Fibroblast of upper back skin (primary cell): Measurements from ENCODE around the gene CRACR2A.

ENCODE experiments used
- DNase-seq: peaks from one replicate; pipeline ENCODE4 v3.0.0-alpha.2; 2013

Gene CRACR2A

DNA sequence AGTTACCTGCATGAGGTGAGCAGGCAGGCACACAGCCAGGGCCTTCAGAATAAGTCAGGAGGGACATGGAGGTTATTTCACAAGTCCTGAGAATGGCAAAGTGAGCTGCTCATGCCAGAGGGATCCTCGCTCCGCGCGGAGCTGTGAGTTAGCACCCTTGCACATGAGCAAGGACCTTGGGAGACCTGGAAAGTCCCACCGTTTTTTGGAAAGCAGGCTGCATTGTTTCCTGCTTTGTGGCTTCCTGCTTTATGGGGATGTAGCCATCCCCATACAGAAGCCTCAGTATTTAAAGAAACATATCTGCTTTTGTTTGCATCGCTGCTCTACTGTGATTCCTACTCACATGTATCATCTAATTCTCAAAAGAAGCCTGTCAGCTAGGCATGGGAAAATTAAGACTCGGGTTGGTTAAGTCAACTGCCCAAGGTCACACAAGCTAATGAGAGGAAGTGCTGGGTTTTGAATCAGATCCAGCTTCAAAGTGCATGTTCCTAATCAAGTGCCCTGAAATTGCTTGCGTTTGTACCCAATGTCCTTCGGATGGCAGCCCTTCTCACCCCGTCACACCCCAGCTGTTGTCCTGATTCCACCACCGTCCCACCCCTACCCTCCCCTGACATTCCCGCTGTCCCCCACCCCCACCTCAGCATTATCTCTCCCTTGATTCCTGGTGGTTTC, 106.2 kb downstream of the CRACR2A start:
- no peak for DNase-seq

GRCh38 chr12:3645091-3645490, 107.8 kb downstream of the CRACR2A start:
- no peak for DNase-seq

- DNase-seq = no peak
Observed at GRCh38 chr12:3644104-3644503, 108.8 kb downstream of the CRACR2A start.

DNA sequence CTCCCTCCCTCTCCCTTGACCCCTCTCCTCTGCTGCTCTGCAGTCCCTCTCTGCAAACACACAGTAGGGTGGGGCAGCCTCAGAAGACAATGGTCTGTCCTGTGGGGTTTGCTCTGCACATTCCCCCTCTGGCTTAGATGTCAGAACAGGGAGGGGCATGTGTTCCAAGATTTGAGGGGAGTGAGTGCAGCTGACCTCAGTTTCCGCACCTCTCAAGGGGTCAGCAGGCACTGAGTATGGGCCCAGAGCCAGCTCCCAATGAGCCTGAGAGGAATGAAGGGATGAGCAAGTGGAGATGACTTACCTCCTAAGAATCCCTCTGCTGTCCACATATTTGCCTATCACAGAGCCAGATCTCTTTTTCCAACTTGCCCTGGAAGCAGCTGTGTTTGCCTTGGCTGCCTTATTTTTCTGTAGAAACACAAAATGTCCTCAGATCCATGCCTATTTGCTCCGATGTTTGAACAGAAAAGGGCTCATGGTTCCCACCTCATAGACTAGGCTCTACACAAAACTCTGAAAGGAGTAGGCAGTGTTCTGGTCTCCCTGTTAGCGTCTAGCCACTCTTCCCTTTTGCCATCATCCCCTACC, 111.4 kb downstream of the CRACR2A start:
- DNase-seq = peak; percentile 79

DNA sequence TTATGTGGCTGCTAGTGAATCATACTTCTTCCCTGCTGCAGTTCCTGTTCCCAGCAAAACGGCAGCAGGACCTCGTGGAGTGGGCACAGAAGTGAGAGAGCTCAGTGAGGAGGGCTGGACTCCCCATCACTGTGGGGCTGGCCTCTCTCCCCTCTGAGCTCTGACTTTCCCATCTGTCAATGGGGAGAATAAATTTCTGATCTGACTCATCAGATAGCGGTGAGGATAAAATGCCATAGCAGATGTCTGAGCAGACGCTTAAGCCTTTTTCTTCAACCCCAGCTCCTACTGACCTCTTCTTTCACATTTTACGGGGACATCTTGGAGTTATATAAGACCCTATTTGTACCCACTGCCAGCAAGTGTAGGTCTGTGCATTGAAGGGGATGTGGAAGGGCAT, 116.6 kb downstream of the CRACR2A start:
- DNase-seq = peak; percentile 5

GRCh38 chr12:3634348-3634747, 118.6 kb downstream of the CRACR2A start:
- no peak for DNase-seq

GRCh38 chr12:3633396-3633795, 119.5 kb downstream of the CRACR2A start:
- DNase-seq = no peak

DNA sequence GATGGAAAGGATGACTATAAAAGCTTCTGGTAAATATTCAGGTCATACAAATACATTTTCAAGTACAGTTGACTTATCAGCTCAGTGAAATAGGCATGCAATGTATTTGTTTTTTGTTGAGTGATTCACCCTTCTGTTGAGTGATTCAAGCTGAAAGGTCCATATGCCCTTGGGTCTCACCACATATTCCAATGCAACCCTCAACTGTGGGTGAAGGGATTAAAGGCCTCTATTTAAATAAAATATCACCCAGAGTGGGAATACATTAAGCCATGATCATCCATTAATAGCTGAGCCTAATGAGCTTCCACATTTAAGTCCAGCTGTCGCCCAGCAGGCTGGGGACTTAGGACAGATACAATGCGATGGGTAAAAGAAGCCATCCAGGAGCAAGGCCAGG, 120.2 kb downstream of the CRACR2A start:
- DNase-seq = peak; percentile 27

DNA sequence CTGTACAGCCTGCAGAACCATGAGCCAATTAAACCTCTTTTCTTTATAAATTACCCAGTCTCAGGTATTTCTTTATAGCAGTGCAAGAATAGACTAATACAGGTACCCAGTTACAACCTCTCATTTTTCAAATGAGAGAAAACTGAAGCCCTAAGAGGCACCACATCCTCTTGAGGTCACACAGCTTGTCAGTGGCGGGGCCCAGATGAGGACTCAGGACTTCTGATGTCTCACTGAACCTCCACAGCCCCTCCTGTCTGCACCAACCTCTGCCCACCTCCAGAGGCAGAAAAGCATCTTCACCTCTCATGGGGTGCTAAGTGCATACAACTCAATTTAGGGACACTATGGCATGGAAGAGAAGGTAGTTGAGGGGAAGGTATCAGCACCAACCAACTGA, 120.7 kb downstream of the CRACR2A start:
- no peak for DNase-seq

- DNase-seq = no peak
Observed at GRCh38 chr12:3631759-3632158, 121.2 kb downstream of the CRACR2A start.

- DNase-seq = no peak
Observed at GRCh38 chr12:3631272-3631637, 121.7 kb downstream of the CRACR2A start.

DNA sequence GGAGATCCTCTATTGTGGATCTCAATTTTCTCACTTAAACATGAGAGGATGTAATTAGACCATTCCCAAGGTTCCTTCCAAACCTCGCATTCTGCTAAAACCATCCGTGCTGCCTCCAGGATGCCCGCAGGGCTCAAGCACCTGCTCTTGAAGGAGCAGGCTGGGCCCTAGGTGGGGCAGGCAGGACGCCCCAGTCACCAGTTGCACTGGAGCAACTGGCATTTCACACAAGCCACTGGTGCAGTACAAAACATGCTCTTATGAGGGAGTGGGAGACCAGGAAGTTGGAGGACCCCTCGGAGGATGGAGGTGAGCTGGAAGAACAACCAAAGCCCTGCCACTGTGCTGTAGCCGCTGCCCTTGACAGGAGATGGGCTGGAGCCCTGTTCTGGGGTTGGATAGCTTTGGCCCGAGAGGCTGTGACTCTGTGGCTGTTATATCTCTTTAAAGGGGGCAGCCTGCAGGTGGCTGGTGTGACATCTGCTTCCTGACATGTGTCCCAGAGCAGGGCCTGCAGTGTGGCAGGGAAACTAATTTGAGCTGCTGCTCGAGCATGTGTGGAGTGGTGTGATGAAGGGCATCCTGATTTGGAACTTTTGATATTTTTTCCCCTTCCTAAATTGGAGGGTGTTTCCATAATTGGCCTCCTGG, 122.2 kb downstream of the CRACR2A start:
- no peak for DNase-seq

DNA sequence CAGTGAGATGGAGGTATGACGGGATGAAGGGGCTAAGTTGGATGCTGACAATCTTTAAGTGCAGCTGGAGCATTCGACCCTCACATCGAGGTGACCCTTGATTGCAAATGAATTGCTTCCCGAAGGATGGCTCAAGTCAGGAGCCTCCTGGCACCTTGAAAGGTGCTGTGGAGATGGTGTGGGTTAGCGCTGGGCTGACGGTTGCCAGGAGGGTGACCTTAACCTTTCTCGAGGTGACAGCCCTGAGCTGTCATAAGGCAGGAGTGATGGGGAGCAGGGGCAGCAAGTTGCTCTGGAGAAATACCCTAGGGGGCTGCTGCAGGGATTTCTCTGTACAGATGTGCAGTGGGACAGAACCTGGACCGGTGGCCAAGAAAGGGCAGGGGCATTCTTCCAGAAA, 122.8 kb downstream of the CRACR2A start:
- DNase-seq = no peak

DNA sequence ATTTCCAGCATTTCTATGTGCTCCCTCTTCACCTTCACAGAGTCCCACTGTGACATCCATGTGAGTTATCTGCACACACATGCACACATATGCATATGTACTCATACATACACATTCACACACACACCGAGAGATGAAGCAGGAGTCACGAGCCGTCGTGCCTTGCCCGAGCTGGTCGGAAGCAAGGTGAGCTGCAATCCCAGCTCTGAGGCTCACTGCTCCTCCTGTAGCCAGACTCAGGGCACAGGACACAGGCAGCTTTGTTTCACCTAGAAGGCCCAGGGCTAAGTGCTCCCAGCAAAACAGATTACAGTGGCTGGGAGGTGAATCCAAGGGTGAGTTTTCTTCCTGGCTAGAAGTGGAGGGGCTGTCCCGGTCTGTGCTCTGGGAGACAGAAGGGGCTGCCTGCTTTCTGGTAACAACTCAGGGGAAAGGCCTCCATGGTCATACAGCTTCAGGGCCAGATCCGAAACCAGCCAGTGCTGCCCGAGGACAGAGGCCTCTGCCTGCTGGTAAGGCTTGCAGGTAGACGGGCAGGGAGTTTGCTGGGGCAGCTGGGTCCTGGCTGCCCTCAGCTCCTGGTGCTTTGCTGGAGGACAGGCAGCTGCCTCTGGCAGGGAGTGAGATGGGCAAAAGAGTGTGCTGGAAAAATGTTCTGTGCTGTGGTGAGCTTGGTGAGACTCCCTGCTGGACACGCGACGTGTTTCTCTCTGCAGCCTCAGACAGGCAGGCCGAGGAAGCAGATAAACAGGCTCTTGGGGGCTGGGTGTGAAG, 123.7 kb downstream of the CRACR2A start:
- no peak for DNase-seq

GRCh38 chr12:3628629-3629028, 124.3 kb downstream of the CRACR2A start:
- DNase-seq = no peak

- no peak for DNase-seq
Observed at GRCh38 chr12:3627336-3627735, 125.6 kb downstream of the CRACR2A start.

GRCh38 chr12:3624273-3624672, 128.6 kb downstream of the CRACR2A start:
- DNase-seq = no peak

DNA sequence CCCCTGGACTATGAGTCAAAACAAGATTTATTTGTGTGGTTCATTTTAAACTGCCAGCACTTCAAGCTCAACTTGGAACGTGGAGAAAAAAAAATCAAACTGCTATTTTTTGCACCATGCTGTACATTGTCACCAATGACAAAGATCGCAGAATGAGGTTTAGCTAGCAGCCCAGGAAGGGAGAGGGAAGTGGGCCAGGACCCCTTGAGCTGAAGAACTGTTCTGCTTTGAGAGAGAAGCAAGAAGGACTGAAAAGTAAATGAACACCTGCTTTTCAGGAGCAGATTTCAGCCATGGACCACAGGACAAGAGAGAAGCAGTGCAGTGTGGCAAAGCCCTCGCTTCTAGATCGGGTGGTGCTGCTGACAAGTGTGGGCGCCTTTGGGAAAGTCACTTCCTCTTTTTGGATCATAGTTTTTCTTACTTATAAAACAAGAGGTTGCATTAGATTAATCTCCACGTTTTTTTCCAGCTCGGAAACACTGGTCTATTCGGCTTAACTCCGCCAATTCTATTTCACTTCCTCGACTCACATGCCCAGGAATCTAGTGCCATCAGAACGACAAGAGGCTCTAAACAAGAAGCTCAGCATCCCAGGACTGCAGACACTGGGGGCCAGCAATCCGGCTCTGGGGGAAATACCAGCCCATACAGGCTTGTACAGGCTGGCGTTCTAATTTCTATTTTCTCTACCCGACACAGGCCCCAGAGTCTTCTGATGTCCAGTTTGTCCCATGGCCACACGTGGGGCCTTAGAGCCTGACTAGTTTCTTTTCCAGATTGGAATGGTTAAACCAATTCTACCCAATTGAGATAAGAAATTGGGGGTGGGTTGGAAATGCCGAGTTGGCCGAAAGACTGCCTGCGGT, 129.9 kb downstream of the CRACR2A start:
- no peak for DNase-seq

GRCh38 chr12:3622021-3622821, 130.7 kb downstream of the CRACR2A start:
- no peak for DNase-seq

DNA sequence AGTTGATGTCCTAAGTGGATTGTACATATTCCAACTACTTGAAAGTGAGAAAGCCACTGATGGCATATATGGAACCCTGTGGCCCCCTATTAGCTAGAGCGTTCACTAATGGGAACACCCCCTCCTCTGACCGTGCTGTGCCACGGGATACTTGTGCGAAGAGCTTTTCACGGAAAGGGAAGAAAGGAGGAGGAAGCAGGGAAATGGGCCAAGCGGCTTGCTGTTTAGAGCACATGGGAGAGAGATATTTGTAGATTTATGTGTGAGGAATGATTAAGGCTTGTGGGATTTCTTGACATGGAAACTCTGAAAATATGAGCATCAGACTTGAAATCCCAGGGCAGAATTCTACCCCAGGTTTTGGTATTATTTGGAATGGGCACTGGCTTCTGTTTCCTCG, 132.1 kb downstream of the CRACR2A start:
- DNase-seq = no peak

GRCh38 chr12:3617565-3617964, 135.3 kb downstream of the CRACR2A start:
- DNase-seq = no peak

- DNase-seq = no peak
Observed at GRCh38 chr12:3615862-3616261, 137.0 kb downstream of the CRACR2A start.
